ENCODE results near the gene MAP3K9.

The MAP3K9 gene

GRCh38 chr14:70685474-70686197, 123.7 kb downstream of the MAP3K9 start:
- no peak for DNase-seq

- DNase-seq, result no peak
Measured at GRCh38 chr14:70683983-70684382, 125.3 kb downstream of the MAP3K9 start.

- no peak for DNase-seq
Measured at GRCh38 chr14:70680748-70681147, 128.6 kb downstream of the MAP3K9 start.

- no peak for DNase-seq
Measured at GRCh38 chr14:70677341-70677740, 132.0 kb downstream of the MAP3K9 start.
